Erythroblast (primary cell): ENCODE measurements around the gene ANO9.

Experiments
- GATA1 ChIP-seq: IDR thresholded peaks from 2 replicates; pipeline ENCODE4 v1.6.1; 2011; ENCODE audit warnings: low read depth, mild to moderate bottlenecking, control low read depth, low read length, moderate library complexity
- POLR2A ChIP-seq: IDR thresholded peaks from 2 replicates; pipeline ENCODE4 v1.6.1; 2011; ENCODE audit warnings: mild to moderate bottlenecking, low read length

DNA sequence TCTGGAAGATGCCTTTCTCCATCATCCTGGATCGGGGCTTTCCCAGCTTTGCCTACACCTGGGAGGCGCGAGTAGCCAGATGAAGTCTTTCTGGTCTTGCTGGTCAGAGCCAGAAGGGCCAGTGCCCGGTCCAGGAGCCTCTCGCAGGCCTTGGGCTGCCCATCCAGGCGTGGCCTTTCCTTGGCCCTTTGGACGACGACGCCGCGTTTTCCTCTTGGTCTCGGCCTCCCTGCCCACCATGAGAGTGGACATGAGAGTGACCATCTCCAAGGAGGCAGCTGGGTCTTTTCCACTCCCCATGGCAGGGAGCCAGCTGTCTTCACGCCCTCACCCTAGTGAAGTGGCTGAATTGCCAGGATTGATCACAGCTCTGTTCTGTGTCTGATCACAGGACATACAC is 11.8 kb upstream of the ANO9 start:
- no peak for TF ChIP-seq POLR2A
- TF ChIP-seq GATA1 = no peak
